ENCODE results near the gene GTF2I.

- TF ChIP-seq ZBTB40 (IDR thresholded peaks at IDR 0.05; ENCODE audit: borderline replicate concordance) (no peak), ZNF217 (IDR thresholded peaks at IDR 0.05) (no peak), MYC (IDR thresholded peaks at IDR 0.05; ENCODE audit: insufficient read depth, insufficient read length, insufficient replicate concordance, low read length, severe bottlenecking) (no peak), POLR2A (IDR thresholded peaks at IDR 0.05; ENCODE audit: low read depth, low read length) (no peak), CTCF (IDR thresholded peaks at IDR 0.05 in 2 of 3, conservative IDR thresholded peaks at IDR 0.05 in 1 of 3; ENCODE audit: control insufficient read depth in 2 of 3, extremely low read depth in 1 of 3, insufficient read depth in 1 of 3, low read depth in 3 of 3, low read length in 3 of 3) (no peak), ZNF592 (IDR thresholded peaks at IDR 0.05) (no peak), REST (IDR thresholded peaks at IDR 0.05; ENCODE audit: low read depth, low read length) (no peak)
Measured at GRCh38 chr7:74627661-74628411, 29.7 kb upstream of the GTF2I start.
